Colonic mucosa (tissue), 4 donors: ENCODE results near the gene RNU4-1. TPM values are rescaled to one million over a fixed set of nuclear protein-coding genes. Genes with fewer than 3 reads are reported as not detected.

Experiments
- DNase-seq: peaks from one replicate; pipeline ENCODE4 v3.0.0-alpha.2; 2020
- H3K27ac ChIP-seq: fragments of 200-600 bp; one replicate; pipeline ENCODE4 v1.8.0; 2021
- H3K27me3 ChIP-seq: fragments of 200-600 bp; one replicate; pipeline ENCODE4 v1.8.0; 2021
- H3K36me3 ChIP-seq: fragments of 200-600 bp; one replicate; pipeline ENCODE4 v1.8.0; 2021
- H3K4me1 ChIP-seq: fragments of 200-600 bp; one replicate; pipeline ENCODE4 v1.8.0; 2021; ENCODE audit warnings: mild to moderate bottlenecking
- H3K4me3 ChIP-seq: fragments of 200-600 bp; one replicate; pipeline ENCODE4 v1.8.0; 2021
- H3K9ac ChIP-seq, 2 donors: one replicate each; pipeline ENCODE4 v1.7.0; 2013; ENCODE audit warnings: control low read depth in 2 of 2, low read depth in 2 of 2, low read length in 2 of 2
- H3K9me3 ChIP-seq: fragments of 200-600 bp; one replicate; pipeline ENCODE4 v1.8.0; 2021
- intact Hi-C: fragments of 100-400 bp; cut with DNase I; formaldehyde crosslinking; loops from one replicate; pipeline ENCODE4 v1.14.1; 2022
- total RNA-seq, 2 donors: library from RNA; stranded (reverse); fragmentation: NEBNext Ultra II Directional in 1 of 2; extraction: Animal tissue kit (Norgen Biotek cat#: 25700) in 1 of 2; gene quantifications; one replicate each; pipeline ENCODE4 v1.2.1, GENCODE V29; 2021
- TF ChIP-seq, protein P1 (sequence below): fragments of 200-600 bp; IDR thresholded peaks from one replicate; pipeline ENCODE4 v1.8.0; 2022; ENCODE audit warnings: antibody characterized with exemption, mild to moderate bottlenecking
- donor health status: healthy.
- donor health status: DM: no; HTN: no; CAD: no.
- donor health status: DM: no; HTN: no; CAD: no.

RNU4-1 gene
- total RNA-seq, 2 donors from 2014 or later, result 1,555 to 3,531 TPM

DNA sequence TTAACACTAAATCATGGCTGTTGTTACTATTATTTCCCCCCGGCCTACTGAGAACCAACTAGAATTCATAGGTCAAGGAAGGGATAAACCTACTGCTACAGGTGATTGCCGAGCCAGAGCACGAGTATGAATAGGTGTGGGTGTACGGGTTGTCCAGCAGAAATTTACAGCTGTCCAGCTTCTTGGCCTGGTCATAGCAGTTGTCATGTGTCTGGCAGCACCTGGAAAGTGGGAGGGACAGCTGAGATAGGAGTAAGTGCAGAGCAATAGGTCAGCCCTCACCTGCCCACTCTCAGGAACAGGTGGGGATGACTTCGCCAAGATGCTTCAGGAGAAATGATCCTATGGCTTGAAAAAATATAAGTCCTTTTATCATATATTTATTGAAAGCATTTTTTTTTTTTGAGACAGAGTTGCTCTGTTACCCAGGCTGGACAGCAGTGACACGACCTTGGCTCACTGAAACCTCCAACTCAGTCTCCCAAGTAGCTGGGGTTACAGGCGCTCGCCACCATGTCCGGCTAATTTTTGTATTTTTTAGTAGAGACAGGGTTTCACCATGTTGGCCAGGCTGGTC is 31.9 kb upstream of the RNU4-1 start:
- no peak for DNase-seq
- no peak overlapping the region for H3K27ac ChIP-seq
- no peak overlapping the region for H3K4me3 ChIP-seq
- intact Hi-C loops, result no loop called here
- H3K9me3 ChIP-seq, result no peaks in the 10 kb centered on the region
- TF ChIP-seq, protein P1, sequence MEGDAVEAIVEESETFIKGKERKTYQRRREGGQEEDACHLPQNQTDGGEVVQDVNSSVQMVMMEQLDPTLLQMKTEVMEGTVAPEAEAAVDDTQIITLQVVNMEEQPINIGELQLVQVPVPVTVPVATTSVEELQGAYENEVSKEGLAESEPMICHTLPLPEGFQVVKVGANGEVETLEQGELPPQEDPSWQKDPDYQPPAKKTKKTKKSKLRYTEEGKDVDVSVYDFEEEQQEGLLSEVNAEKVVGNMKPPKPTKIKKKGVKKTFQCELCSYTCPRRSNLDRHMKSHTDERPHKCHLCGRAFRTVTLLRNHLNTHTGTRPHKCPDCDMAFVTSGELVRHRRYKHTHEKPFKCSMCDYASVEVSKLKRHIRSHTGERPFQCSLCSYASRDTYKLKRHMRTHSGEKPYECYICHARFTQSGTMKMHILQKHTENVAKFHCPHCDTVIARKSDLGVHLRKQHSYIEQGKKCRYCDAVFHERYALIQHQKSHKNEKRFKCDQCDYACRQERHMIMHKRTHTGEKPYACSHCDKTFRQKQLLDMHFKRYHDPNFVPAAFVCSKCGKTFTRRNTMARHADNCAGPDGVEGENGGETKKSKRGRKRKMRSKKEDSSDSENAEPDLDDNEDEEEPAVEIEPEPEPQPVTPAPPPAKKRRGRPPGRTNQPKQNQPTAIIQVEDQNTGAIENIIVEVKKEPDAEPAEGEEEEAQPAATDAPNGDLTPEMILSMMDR, result no peak
- H3K9ac ChIP-seq, result peak overlapping the region in 1 of 2 donors; percentile 66
- H3K36me3 ChIP-seq, result no peaks in the 10 kb centered on the region
- H3K4me1 ChIP-seq, result no peaks in the 10 kb centered on the region
- H3K27me3 ChIP-seq, result no peaks in the 10 kb centered on the region

DNA sequence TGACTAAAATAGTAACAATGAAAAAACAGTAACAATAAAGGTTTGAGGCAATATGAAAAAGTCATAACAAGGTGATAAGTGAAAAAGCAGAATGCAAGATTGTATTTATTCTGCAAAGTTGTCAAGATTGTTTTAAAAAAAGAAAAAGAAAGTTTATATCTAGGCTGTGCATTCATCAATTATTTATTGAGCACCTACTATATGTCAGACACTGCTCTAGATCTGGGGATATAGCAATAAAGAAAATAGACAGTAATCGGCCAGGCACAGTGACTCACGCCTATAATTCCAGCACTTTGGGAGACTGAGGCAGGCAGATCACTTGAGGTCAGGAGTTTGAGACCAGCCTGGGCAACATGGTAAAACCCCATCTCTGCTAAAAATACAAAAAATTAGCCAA is 30.7 kb upstream of the RNU4-1 start:
- intact Hi-C loops, result no loop called here
- Histone ChIP-seq H3K9ac (no peak overlapping the region), H3K4me1 (no peaks in the 10 kb centered on the region), H3K27me3 (no peaks in the 10 kb centered on the region), H3K4me3 (no peak overlapping the region), H3K36me3 (no peaks in the 10 kb centered on the region), H3K9me3 (no peaks in the 10 kb centered on the region), H3K27ac (no peak overlapping the region)
- no peak for DNase-seq
- TF ChIP-seq, protein P1, result no peak

- DNase-seq, result peak; percentile 39
- Histone ChIP-seq H3K4me3 (no peak overlapping the region), H3K36me3 (no peaks in the 10 kb centered on the region), H3K9me3 (no peaks in the 10 kb centered on the region), H3K27ac (peak overlapping the region; percentile 78), H3K9ac (peak overlapping the region in 1 of 2 donors; percentile 58), H3K27me3 (no peaks in the 10 kb centered on the region), H3K4me1 (no peaks in the 10 kb centered on the region)
- intact Hi-C loops, result no loop called here
- TF ChIP-seq, protein P1, result no peak
Observed at GRCh38 chr12:120321382-120322202, 28.6 kb upstream of the RNU4-1 start.

DNA sequence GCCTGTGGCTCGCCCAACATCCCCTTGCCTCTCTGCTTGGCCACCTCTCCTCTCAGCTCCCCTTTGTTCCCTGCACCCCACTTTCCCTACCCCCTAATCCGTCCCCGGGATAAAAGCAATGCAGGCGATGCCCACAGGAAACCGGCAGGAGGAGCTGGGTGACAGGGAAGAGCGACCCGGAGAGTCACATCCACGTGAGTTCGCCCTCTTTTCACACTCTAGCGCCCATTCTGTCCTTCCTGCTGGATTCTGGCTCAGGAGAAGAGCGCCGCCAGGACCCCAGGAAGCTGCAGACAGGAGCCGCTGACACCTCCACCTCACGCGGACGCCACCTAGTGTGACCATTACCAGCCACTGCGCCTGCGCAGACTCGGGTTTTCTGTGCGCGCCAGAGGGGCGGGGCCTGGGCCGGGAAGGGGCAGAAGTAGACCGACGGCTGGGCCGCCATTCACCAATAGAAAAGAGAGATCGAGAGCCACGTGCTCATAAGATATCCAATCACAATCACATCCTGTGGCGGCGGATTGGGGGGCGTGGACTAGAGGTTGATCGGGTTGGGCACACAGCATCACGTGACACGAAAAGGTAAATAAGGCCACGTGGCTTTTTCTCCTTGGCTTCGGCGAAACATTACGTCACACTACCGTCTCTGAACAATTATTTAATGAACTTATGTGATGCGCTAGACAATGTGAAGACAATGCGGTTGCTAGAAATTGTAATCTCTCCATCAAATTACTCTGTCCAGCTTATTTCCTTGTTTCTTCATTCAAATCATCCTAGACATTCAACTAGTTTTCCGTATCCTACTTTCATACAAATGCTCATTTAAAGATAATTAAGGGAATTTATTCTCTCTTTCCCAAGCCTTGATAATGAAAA is 24.4 kb upstream of the RNU4-1 start:
- Histone ChIP-seq H3K4me3 (peak overlapping the region; percentile 42), H3K27me3 (no peaks in the 10 kb centered on the region), H3K36me3 (no peaks in the 10 kb centered on the region), H3K27ac (peak overlapping the region; percentile 69), H3K4me1 (no peaks in the 10 kb centered on the region), H3K9ac (peak overlapping the region; percentile 75 to 87), H3K9me3 (no peaks in the 10 kb centered on the region)
- TF ChIP-seq, protein P1, result peak; percentile 40
- intact Hi-C loops, result no loop called here
- peak; percentile 100 for DNase-seq

GRCh38 chr12:120316798-120317223 is 23.8 kb upstream of the RNU4-1 start:
- peak overlapping the region; percentile 75 to 87 for H3K9ac ChIP-seq
- H3K9me3 ChIP-seq, result no peaks in the 10 kb centered on the region
- intact Hi-C loops, result no loop called here
- no peaks in the 10 kb centered on the region for H3K4me1 ChIP-seq
- DNase-seq, result no peak
- H3K36me3 ChIP-seq, result no peaks in the 10 kb centered on the region
- TF ChIP-seq, protein P1, result no peak
- H3K4me3 ChIP-seq, result peak overlapping the region; percentile 42
- no peaks in the 10 kb centered on the region for H3K27me3 ChIP-seq
- peak overlapping the region; percentile 69 for H3K27ac ChIP-seq
